H1 (cell line): ENCODE data around the gene SOHLH1. TPM values are rescaled to one million over a fixed set of nuclear protein-coding genes. Genes with fewer than 3 reads are reported as not detected.

Source experiments
- CTCF ChIA-PET: fragments of 300-600 bp; sonication (Branson Sonifier 250); formaldehyde crosslinking; loops from one replicate; lab custom pipeline; 2021; ENCODE audit not compliant: partially characterized antibody; lab: Charles Lee
- POLR2A ChIA-PET: fragments of 300-600 bp; sonication (Branson Sonifier 250); formaldehyde crosslinking; loops from one replicate; lab custom pipeline; 2021; ENCODE audit warnings: inconsistent platforms; ENCODE audit not compliant: partially characterized antibody; lab: Charles Lee
- DNase-seq, 2 experiments: peaks; one replicate each; pipeline versions ENCODE4 v3.0.0 to v3.0.0-alpha.2; 2010 to 2022; ENCODE audit warnings: low spot score in 2 of 2, low read depth in 1 of 2, mixed read lengths in 1 of 2
- FAIRE-seq: peaks from 2 replicates; lab custom pipeline; 2011; peaks lifted over from hg19 to GRCh38; lab: Jason Lieb, UNC
- H2AFZ ChIP-seq: 2 replicates; pipeline ENCODE4 v1.8.1; 2012; ENCODE audit warnings: low read length, inconsistent platforms
- H2AK5ac ChIP-seq: 2 replicates; pipeline ENCODE4 v1.6.1; 2013; ENCODE audit warnings: low read depth, low read length
- H2BK120ac ChIP-seq: replicated peaks from 2 replicates; pipeline ENCODE3; 2013; ENCODE audit warnings: low read depth, low read length, inconsistent platforms
- H2BK12ac ChIP-seq: 2 replicates; pipeline ENCODE4 v1.6.1; 2013; ENCODE audit warnings: low read depth, low read length
- H2BK15ac ChIP-seq: 2 replicates; pipeline ENCODE4 v1.6.1; 2013; ENCODE audit warnings: low read length
- H2BK20ac ChIP-seq: 2 replicates; pipeline ENCODE4 v1.6.1; 2013; ENCODE audit warnings: low read length
- H2BK5ac ChIP-seq: 2 replicates; pipeline ENCODE4 v1.6.1; 2013; ENCODE audit warnings: low read depth, low read length
- H3K14ac ChIP-seq: 2 replicates; pipeline ENCODE4 v1.6.1; 2013; ENCODE audit warnings: inconsistent platforms; ENCODE audit not compliant: insufficient read length
- H3K18ac ChIP-seq: 2 replicates; pipeline ENCODE4 v1.6.1; 2013; ENCODE audit warnings: low read length; ENCODE audit errors: extremely low read depth
- H3K23ac ChIP-seq: 2 replicates; pipeline ENCODE4 v1.6.1; 2013; ENCODE audit warnings: inconsistent platforms; ENCODE audit not compliant: insufficient read length
- H3K23me2 ChIP-seq: 2 replicates; pipeline ENCODE4 v1.6.1; 2013; ENCODE audit warnings: low read depth, low read length
- H3K27ac ChIP-seq: 2 replicates; pipeline ENCODE4 v1.6.1; 2011; ENCODE audit warnings: low read depth, low read length, inconsistent platforms
- H3K27me3 ChIP-seq, 4 experiments: replicated peaks in 1 of 4; 1 replicate in 1 of 4; 2 replicates in 3 of 4; pipeline versions ENCODE4 v1.6.1 to v1.8.1; 2011 to 2013; ENCODE audit warnings: low read length in 3 of 4, mild to moderate bottlenecking in 3 of 4, inconsistent platforms in 2 of 4, mixed read lengths in 2 of 4, moderate library complexity in 1 of 4; ENCODE audit not compliant: control insufficient read depth in 3 of 4, insufficient read depth in 3 of 4; ENCODE audit errors: extremely low read depth in 1 of 4
- H3K36me3 ChIP-seq, 4 experiments: 2 replicates each; pipeline versions ENCODE4 v1.6.1 to v1.8.1; 2011 to 2013; ENCODE audit warnings: mild to moderate bottlenecking in 4 of 4, low read length in 3 of 4, moderate library complexity in 2 of 4, control low read depth in 1 of 4, inconsistent platforms in 1 of 4; ENCODE audit not compliant: insufficient read depth in 4 of 4, control insufficient read depth in 2 of 4
- H3K4ac ChIP-seq: replicated peaks from 2 replicates; pipeline ENCODE3; 2013; ENCODE audit warnings: low read length, low read depth, mixed read lengths, inconsistent platforms; ENCODE audit not compliant: insufficient read length
- H3K4me1 ChIP-seq, 4 experiments: replicated peaks in 1 of 4; 1 replicate in 1 of 4; 2 replicates in 3 of 4; pipeline versions ENCODE4 v1.6.1 to v1.8.1; 2011 to 2013; ENCODE audit warnings: low read length in 3 of 4, inconsistent platforms in 2 of 4, mixed read lengths in 1 of 4; ENCODE audit not compliant: insufficient read depth in 4 of 4, control insufficient read depth in 3 of 4
- H3K4me2 ChIP-seq, 2 experiments: 2 replicates each; pipeline versions ENCODE4 v1.6.1 to v1.8.1; 2011 to 2013; ENCODE audit warnings: low read depth in 2 of 2, low read length in 2 of 2, control low read depth in 1 of 2, inconsistent platforms in 1 of 2, mild to moderate bottlenecking in 1 of 2; ENCODE audit not compliant: insufficient read depth in 1 of 2
- H3K4me3 ChIP-seq, 4 experiments: fragments of 200-600, 300-600 bp in 1 of 4; sonication (generic), shearing (Covaris generic), sonication (Bioruptor Twin) in 1 of 4; 2 replicates each; pipeline versions ENCODE4 v1.5.1 to v1.8.1; 2011 to 2016; ENCODE audit warnings: low read length in 4 of 4, low read depth in 3 of 4, control low read depth in 2 of 4, inconsistent platforms in 2 of 4, mild to moderate bottlenecking in 2 of 4, mixed read lengths in 1 of 4, moderate library complexity in 1 of 4; ENCODE audit not compliant: insufficient read depth in 2 of 4; ENCODE audit errors: extremely low read depth in 1 of 4
- H3K56ac ChIP-seq: replicated peaks from 2 replicates; pipeline ENCODE3; 2013; ENCODE audit warnings: low read depth, mild to moderate bottlenecking, mixed read lengths, low read length, inconsistent platforms; ENCODE audit not compliant: insufficient read length
- H3K79me1 ChIP-seq: 2 replicates; pipeline ENCODE4 v1.6.1; 2013; ENCODE audit warnings: low read depth, low read length, control low read depth
- H3K79me2 ChIP-seq, 2 experiments: 2 replicates each; pipeline versions ENCODE4 v1.6.1 to v1.8.1; 2012 to 2013; ENCODE audit warnings: low read length in 2 of 2, mild to moderate bottlenecking in 2 of 2, inconsistent platforms in 1 of 2; ENCODE audit not compliant: insufficient read depth in 2 of 2, control insufficient read depth in 1 of 2
- H3K9ac ChIP-seq, 4 experiments: replicated peaks in 1 of 4; 1 replicate in 1 of 4; 2 replicates in 3 of 4; pipeline versions ENCODE4 v1.6.1 to v1.8.1; 2011 to 2013; ENCODE audit warnings: low read depth in 3 of 4, low read length in 3 of 4, control low read depth in 2 of 4, mild to moderate bottlenecking in 2 of 4, moderate library complexity in 2 of 4, inconsistent platforms in 1 of 4; ENCODE audit errors: extremely low read depth in 1 of 4
- H3K9me3 ChIP-seq, 2 experiments: 2 replicates each; pipeline versions ENCODE4 v1.6.1 to v1.8.1; 2012 to 2013; ENCODE audit warnings: mild to moderate bottlenecking in 2 of 2, moderate library complexity in 2 of 2, control low read depth in 1 of 2, inconsistent platforms in 1 of 2, low read depth in 1 of 2, low read length in 1 of 2, mixed read lengths in 1 of 2; ENCODE audit not compliant: insufficient read depth in 2 of 2
- H4K20me1 ChIP-seq, 2 experiments: replicated peaks in 1 of 2; 2 replicates each; pipeline versions ENCODE3 to v1.8.1; 2011 to 2013; ENCODE audit warnings: inconsistent platforms in 2 of 2, low read length in 2 of 2, mild to moderate bottlenecking in 1 of 2; ENCODE audit not compliant: insufficient read depth in 2 of 2, control insufficient read depth in 1 of 2
- H4K5ac ChIP-seq: 2 replicates; pipeline ENCODE4 v1.6.1; 2013; ENCODE audit warnings: low read length, low read depth, mixed read lengths, inconsistent platforms; ENCODE audit not compliant: insufficient read length
- H4K8ac ChIP-seq: 2 replicates; pipeline ENCODE4 v1.8.0; 2013; ENCODE audit warnings: mild to moderate bottlenecking, moderate library complexity, low read length, inconsistent platforms; ENCODE audit not compliant: insufficient read depth; ENCODE audit errors: extremely low read depth
- H4K91ac ChIP-seq: replicated peaks from 2 replicates; pipeline ENCODE3; 2013; ENCODE audit warnings: low read length, mixed read lengths, inconsistent platforms; ENCODE audit not compliant: insufficient read length
- EP300 ChIP-seq, 2 experiments: IDR thresholded peaks; 1 replicate in 1 of 2; 2 replicates in 1 of 2; pipeline ENCODE4 v1.6.1; 2011 to 2012; ENCODE audit warnings: low read depth in 2 of 2, low read length in 2 of 2, mild to moderate bottlenecking in 2 of 2, borderline replicate concordance in 1 of 2, inconsistent platforms in 1 of 2, moderate library complexity in 1 of 2
- RBBP5 ChIP-seq: IDR thresholded peaks from 2 replicates; pipeline ENCODE4 v1.7.1; 2012; ENCODE audit warnings: low read depth, mild to moderate bottlenecking, inconsistent platforms, low read length, moderate library complexity, borderline replicate concordance
- SIX5 ChIP-seq: IDR thresholded peaks from 2 replicates; pipeline ENCODE4 v1.6.1; 2011; ENCODE audit warnings: mild to moderate bottlenecking, low read depth, low read length
- SP4 ChIP-seq: IDR thresholded peaks from 2 replicates; pipeline ENCODE4 v1.6.1; 2012; ENCODE audit warnings: low read length, inconsistent platforms
- SUZ12 ChIP-seq: fragments of 200-600 bp; sonication (generic); IDR thresholded peaks from 2 replicates; pipeline ENCODE4 v1.6.1; 2012; ENCODE audit warnings: mild to moderate bottlenecking, inconsistent platforms, low read length, moderate library complexity, mixed read lengths
- TBP ChIP-seq: IDR thresholded peaks from 2 replicates; pipeline ENCODE4 v1.6.1; 2011; ENCODE audit warnings: low read depth, low read length, improper control_type of control experiment
- WGBS, 2 experiments: shearing (Covaris generic) in 1 of 2; methylation state at CpG; one replicate each; pipeline versions ENCODE4 v1.1.6 to v1.1.7; 2013 to 2015; ENCODE audit warnings: low lambda C conversion rate in 2 of 2, mixed read lengths in 2 of 2, inconsistent platforms in 1 of 2, low coverage in 1 of 2, missing lambda C conversion rate in 1 of 2; ENCODE audit not compliant: insufficient replicate concordance in 2 of 2, insufficient coverage in 1 of 2, insufficient read length in 1 of 2; ENCODE audit errors: extremely low coverage in 1 of 2, missing lambda C conversion rate in 1 of 2; 5-methylcytosine and 5-hydroxymethylcytosine counted together
- polyA plus RNA-seq, 7 experiments: library from polyadenylated mRNA; depleted of rRNA in 3 of 7; stranded (reverse) in 5 of 7; unstranded in 2 of 7; fragments of >200 nt in 5 of 7; fragments of 200-250 nt in 2 of 7; gene quantifications; 1 replicate in 5 of 7; 2 replicates in 1 of 7; 4 replicates in 1 of 7; pipeline versions ENCODE4 v1.2.1 to v1.2.3, GENCODE V29; 2011 to 2013; ENCODE audit warnings: missing spikeins in 2 of 7, mixed read lengths in 2 of 7
- total RNA-seq: library from RNA; stranded (reverse); fragmentation: NEBNext Ultra II Directional; extraction: Animal tissue kit (Norgen Biotek cat#: 25700); gene quantifications from 2 replicates; pipeline ENCODE4 v1.2.1, GENCODE V29; 2021
- TF ChIP-seq, protein P1 (sequence below): IDR thresholded peaks from 2 replicates; pipeline ENCODE4 v1.6.1; 2012; ENCODE audit warnings: inconsistent platforms
- TF ChIP-seq, protein P2 (sequence below): IDR thresholded peaks from 2 replicates; pipeline ENCODE4 v1.6.1; 2012; ENCODE audit warnings: inconsistent platforms

Gene SOHLH1
- total and polyA plus RNA-seq, 2 of the 8 experiments (the other 6 are each of a cell fraction or from before 2014, with no cell fraction given), result 0.11 TPM; not detected in 1

DNA sequence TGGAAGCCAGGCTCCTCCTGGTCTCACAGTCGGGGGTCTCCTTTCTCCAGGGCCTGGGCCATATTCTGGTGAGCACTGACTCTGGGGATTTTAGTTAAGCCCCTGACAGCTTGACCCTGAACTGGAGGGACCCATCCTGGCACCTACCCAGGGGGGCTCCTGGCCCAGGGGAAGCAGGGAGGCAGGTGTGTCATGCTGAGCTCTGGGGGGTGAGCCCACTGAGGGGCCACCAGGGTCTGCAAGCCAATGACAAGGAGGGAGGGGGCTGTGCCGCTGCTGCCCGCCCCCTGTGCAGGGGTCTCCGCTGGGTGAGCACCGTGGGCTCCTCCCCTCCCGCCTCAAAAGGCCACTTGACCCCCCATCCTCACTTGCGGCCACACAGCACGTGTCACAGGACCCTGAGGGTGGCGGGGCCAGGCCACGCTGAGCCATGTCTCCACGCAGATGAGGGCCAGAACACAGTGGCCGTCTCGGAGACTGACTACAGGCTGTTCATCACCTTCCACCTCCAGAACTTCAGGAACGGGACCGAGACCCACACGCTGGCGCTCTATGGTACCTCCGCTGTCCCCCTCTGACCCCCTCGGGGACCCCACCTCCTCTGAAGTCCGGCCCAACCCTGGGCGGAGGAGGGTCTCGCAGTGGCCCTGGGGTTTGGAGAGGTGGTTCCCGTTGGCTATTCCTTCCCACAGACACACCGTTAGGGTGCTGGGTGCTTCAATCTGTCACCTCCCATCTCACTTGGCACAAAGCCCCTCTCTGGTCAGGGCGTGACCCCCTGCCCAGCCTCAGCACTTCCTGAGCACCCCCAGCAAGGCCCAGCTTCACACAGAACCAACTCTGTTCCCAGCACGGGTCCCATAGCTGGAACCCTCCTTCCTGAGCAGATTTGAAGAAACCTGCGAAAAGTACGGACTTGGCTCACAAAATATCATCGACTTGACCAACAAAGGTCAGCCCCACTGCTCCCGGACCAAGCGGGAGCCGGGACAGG lies 34.2 kb downstream of the SOHLH1 start:
- Histone ChIP-seq H2AK5ac (no peak overlapping the region), H3K27ac (no peak overlapping the region), H4K20me1 (no peaks in the 10 kb centered on the region), H3K14ac (no peak overlapping the region), H3K23ac (no peak overlapping the region), H4K5ac (no peak overlapping the region), H4K8ac (no peak overlapping the region), H3K23me2 (no peaks in the 10 kb centered on the region), H3K27me3 (no peaks in the 10 kb centered on the region; a peak in 1 of 7 replicates), H4K91ac (no peak overlapping the region), H3K4me1 (peaks cover 0 to 8% (median 4%) of the 10 kb centered on the region in 4 experiments; a peak in 3 of 7 replicates), H3K79me2 (no peaks in the 10 kb centered on the region), H3K18ac (no peak overlapping the region), H3K4me2 (no peak overlapping the region), H2BK120ac (no peak overlapping the region), H3K36me3 (peaks cover 0 to 7% (median 0%) of the 10 kb centered on the region in 4 experiments; a peak in 1 of 8 replicates), H3K56ac (no peak overlapping the region), H2BK12ac (no peak overlapping the region), H2BK5ac (no peak overlapping the region), H3K4me3 (no peak overlapping the region), H2AFZ (no peak overlapping the region), H3K9me3 (peaks cover 11 to 25% of the 10 kb centered on the region in 2 experiments; a peak in 3 of 4 replicates), H2BK20ac (no peak overlapping the region), H3K79me1 (no peaks in the 10 kb centered on the region), H2BK15ac (no peak overlapping the region), H3K9ac (no peak overlapping the region), H3K4ac (no peak overlapping the region)
- DNase-seq (peak in 1 of 2 experiments; percentile 42), FAIRE-seq (no peak)
- ChIA-PET CTCF (no interaction called here), POLR2A (interaction anchor here (1.1 to 1.7 kb wide), 3 partner anchors 8 to 46 kb away, joined by 3 to 4 read pairs (median 3); no protein-coding TSS in a partner anchor)
- WGBS, 2 experiments, result 91% methylated on average over 29 of the region's 32 CpGs; no CpG with 5 or more reads in 1 of the 2 experiments
- no peak for TF ChIP-seq SIX5
- no peak for TF ChIP-seq SUZ12
- TF ChIP-seq TBP, result no peak
- TF ChIP-seq EP300 (IDR thresholded peaks at IDR 0.05; ENCODE audit: borderline replicate concordance in 1 of 2, low read depth in 2 of 2, low read length in 2 of 2), result no peak
- TF ChIP-seq SP4, result no peak
- TF ChIP-seq, protein P1, sequence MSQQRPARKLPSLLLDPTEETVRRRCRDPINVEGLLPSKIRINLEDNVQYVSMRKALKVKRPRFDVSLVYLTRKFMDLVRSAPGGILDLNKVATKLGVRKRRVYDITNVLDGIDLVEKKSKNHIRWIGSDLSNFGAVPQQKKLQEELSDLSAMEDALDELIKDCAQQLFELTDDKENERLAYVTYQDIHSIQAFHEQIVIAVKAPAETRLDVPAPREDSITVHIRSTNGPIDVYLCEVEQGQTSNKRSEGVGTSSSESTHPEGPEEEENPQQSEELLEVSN, result no peak
- TF ChIP-seq, protein P2, sequence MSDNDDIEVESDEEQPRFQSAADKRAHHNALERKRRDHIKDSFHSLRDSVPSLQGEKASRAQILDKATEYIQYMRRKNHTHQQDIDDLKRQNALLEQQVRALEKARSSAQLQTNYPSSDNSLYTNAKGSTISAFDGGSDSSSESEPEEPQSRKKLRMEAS, result no peak
- no peak for TF ChIP-seq RBBP5
- TF ChIP-seq, all 59 proteins: peak for 0
